GM20431 (cell line): ENCODE results near the gene CDK16.

ENCODE experiments used
- in situ Hi-C: fragments of 300-500 bp; cut with MseI, MboI; formaldehyde crosslinking; loops from one replicate; pipeline ENCODE4 v1.15.0; 2020; ENCODE audit warnings: low sequenced_read_pairs; ENCODE audit not compliant: unreplicated experiment

Gene CDK16

GRCh38 chrX:47218280-47218919, at the start of gene CDK16:
CDK16 (plus strand) TSS chrX:47218681; CDS start chrX:47223558, 4,877 bp downstream.
- in situ Hi-C loops, result no loop called here

- in situ Hi-C loops, result no loop called here
Observed at GRCh38 chrX:47169273-47169672, 49.2 kb upstream of the CDK16 start.

GRCh38 chrX:47169726-47170515, 48.6 kb upstream of the CDK16 start:
- in situ Hi-C loops, result no loop called here

- in situ Hi-C loops, result no loop called here
Observed at GRCh38 chrX:47170861-47171692, 47.4 kb upstream of the CDK16 start.

DNA sequence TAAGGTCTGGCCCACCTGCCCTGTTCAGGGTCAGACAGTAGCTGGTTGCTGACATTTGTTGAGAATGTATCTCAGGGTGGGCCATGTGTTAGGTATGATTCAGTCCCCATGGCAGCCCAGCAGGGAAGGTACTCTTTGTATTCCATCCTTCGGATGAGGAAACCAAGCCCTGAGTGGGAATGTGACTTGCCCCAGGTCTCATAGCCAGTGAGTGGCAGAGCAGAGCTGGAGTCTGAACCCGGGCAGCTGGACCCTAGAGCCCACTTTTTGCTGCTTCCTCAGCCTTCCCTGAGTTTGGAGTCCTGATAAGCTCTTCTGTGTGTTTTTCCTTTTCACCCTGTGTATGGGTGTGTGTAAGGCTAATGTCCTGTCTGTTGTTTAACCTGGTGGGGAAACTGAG, 46.5 kb upstream of the CDK16 start:
- in situ Hi-C loops, result no loop called here

- in situ Hi-C loops, result no loop called here
Observed at GRCh38 chrX:47172549-47172948, 45.9 kb upstream of the CDK16 start.

DNA sequence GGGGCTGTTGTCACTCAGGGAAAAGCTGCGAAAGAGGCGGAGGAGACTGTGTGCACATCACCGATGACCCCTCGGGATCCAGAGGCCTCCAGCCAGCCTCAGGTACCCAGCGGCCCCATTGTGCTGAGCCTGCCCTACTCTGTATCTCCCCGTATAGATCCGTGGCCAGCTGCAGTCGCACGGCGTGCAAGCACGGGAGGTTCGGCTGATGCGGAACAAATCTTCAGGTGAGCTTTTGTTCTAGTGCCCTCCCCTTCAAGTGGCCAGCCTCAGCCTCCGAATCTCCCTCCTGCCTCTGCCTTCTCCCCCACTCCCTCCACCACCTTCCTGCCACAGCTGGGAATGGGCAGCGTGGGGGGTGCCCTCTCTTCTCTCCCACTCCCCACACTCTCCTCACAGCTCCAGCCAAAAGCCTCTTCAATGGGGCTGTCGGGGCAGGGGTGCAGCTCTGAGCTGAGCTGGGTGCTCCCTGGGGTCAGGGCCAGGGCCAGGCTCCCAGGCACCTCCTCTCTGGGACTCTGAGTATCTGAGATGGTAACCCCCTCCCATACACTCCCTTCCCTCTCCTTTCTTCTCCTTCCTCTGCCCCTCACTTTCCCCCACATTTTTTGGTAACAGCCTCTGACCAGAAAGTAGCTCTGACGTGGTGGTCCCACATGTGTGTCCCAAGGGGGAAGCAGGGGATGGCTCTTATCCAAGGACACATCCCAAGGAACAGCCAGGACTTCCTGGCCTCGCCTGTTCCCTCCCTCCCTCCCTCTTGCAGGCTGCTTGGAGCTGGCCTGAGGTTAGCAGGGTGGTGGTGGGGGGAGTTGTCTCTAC, 45.3 kb upstream of the CDK16 start:
- in situ Hi-C loops, result no loop called here

DNA sequence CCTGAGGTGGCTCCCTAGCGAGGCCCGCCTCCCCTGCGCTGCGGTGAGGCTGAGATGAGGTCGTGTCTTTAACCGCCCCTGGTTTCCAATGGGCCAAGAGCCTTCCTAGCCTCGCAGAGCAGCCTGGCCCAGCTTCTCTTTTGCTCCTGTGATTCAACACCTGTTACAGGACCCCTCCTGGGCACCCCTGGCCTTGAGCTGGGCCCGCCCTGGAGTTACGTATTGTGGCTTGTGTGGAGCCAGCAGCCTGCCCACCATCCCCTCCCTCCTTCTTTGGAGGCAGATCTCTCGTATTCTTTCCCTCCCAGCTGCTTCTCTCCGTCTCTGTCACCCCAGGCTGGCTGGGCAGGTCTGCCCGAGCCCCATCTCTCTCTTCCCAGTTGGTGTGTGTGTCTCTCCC, 44.1 kb upstream of the CDK16 start:
- in situ Hi-C loops, result no loop called here

DNA sequence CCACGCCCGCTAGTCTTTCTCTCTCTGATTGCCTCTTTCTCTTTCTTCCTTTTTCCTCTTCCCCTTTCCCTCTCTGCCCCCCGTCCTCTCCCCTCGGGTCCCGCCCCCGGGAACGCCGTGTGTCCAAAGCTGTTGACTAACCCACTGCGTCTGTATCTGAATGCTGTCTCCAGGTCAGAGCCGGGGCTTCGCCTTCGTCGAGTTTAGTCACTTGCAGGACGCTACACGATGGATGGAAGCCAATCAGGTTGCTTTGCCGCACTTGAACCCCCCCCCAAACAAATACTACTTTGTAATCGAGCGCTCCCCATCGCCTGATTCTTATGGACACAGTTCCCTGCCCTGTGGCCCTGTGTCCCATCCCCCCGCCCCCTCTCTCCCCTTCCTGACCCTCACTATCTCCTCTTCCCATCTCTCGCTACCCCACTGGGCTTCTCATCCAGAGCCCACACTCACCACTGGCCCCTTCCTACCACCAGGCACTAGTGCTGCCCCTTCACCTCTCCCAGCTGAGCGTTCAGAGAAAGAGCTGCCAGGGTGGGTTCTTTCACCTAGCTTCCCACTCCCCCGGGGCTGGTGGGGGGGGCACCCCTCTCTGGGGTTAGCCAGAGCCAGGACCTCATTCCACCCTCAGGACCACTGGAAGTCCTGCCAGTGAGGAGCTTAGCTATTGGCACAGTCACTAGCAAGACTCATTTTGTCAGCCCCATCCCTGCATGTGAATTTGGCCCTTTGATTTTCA, 43.5 kb upstream of the CDK16 start:
- in situ Hi-C loops, result no loop called here

- in situ Hi-C loops, result no loop called here
Observed at GRCh38 chrX:47175588-47175980, 42.9 kb upstream of the CDK16 start.

- in situ Hi-C loops, result no loop called here
Observed at GRCh38 chrX:47176101-47176740, 42.3 kb upstream of the CDK16 start.

GRCh38 chrX:47177079-47177478, 41.4 kb upstream of the CDK16 start:
- in situ Hi-C loops, result no loop called here

- in situ Hi-C loops, result no loop called here
Observed at GRCh38 chrX:47178337-47178736, 40.1 kb upstream of the CDK16 start.

GRCh38 chrX:47179221-47179927, 39.1 kb upstream of the CDK16 start:
- in situ Hi-C loops, result no loop called here

DNA sequence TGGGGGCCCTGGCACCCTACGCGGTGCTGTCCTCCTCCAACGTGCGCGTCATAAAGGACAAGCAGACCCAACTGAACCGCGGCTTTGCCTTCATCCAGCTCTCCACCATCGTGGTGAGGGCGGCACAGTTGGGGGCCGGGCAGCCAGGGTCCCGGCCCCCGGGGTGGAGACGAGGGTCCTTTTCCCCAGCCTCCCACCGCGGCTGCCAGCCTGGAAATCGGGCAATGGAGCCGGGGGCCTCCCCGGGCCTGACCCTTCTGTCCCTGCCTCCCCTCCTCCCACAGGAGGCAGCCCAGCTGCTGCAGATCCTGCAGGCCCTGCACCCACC, 38.6 kb upstream of the CDK16 start:
- in situ Hi-C loops, result no loop called here

GRCh38 chrX:47180346-47180745, 38.1 kb upstream of the CDK16 start:
- in situ Hi-C loops, result no loop called here

GRCh38 chrX:47181301-47181700, 37.2 kb upstream of the CDK16 start:
- in situ Hi-C loops, result no loop called here

DNA sequence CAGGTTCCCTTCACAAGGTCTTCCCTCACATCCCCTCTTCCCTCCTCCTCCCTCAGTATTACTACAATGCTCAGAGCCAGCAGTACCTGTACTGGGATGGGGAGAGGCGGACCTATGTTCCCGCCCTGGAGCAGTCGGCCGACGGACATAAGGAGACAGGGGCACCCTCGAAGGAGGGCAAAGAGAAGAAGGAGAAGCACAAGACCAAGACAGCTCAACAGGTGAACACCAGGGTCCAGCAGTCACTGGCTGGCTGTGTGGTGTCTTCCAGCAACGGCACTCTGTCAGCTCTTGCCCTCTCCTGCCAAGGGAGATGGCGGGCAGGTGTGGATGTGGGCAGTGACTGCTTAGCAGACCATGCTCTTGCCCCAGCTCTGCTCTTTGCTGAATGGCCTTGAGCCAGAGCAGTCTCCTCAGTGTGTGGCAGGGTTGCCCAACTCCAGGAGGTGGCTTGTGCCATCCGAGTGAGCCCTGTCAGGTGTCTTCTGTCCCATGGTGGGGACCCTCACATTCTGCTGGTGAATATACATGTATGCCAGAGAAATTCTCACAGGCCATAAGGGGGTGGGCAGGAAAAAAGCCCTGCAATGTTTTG, 36.3 kb upstream of the CDK16 start:
- in situ Hi-C loops, result no loop called here
